HCT116 (cell line): ENCODE measurements around the gene SYT7. TPM values are rescaled to one million over a fixed set of nuclear protein-coding genes. Genes with fewer than 3 reads are reported as not detected.

Source experiments
- ATAC-seq: fragments of 200-7000 bp; cut with Tn5 transposase; 2 replicates; pipeline ENCODE4 v1.9.1; 2020; ENCODE audit warnings: mild to moderate bottlenecking, moderate library complexity
- BruUV-seq: library from RNA; stranded (reverse); fragments of 400-500 nt; replicated peaks from 2 replicates; lab custom pipeline; 2021; lab: Mats Ljungman, UMichigan
- CTCF ChIA-PET: fragments of 300-600 bp; sonication (Branson Sonifier 250); formaldehyde crosslinking; loops from one replicate; lab custom pipeline; 2021; ENCODE audit warnings: antibody characterized with exemption; lab: Charles Lee
- POLR2A ChIA-PET: fragments of 300-600, 350-600 bp; sonication (Branson Sonifier 250); formaldehyde crosslinking; loops from one replicate; lab custom pipeline; 2021; ENCODE audit warnings: antibody characterized with exemption; lab: Charles Lee
- RAD21 ChIA-PET, 2 experiments: fragments of 300-600 bp; sonication (Branson Sonifier 250); formaldehyde crosslinking; loops; one replicate each; lab custom pipeline; 2023; ENCODE audit warnings: low total read pairs in 2 of 2; ENCODE audit not compliant: uncharacterized antibody in 2 of 2, unreplicated experiment in 2 of 2, low non-redundant PET in 1 of 2; lab: Charles Lee
- DNase-seq: peaks from one replicate; pipeline ENCODE4 v3.0.0-alpha.2; 2010; ENCODE audit warnings: low read depth, low spot score
- H2AFZ ChIP-seq: fragments of 200-600 bp; shearing (Covaris generic), sonication (generic); 2 replicates; pipeline ENCODE4 v1.6.1; 2017; ENCODE audit warnings: low read depth, mixed run types, mixed read lengths, antibody characterized with exemption, low read length; ENCODE audit not compliant: poor library complexity, severe bottlenecking
- H3K27ac ChIP-seq: 2 replicates; pipeline ENCODE4 v1.5.1; 2012; ENCODE audit warnings: low read depth, low read length
- H3K27me3 ChIP-seq: fragments of 200-600 bp; sonication (generic); 2 replicates; pipeline ENCODE4 v1.6.1; 2016; ENCODE audit warnings: mixed run types, low read length, mixed read lengths; ENCODE audit not compliant: insufficient read depth
- H3K36me3 ChIP-seq, 2 experiments: fragments of 200-500 bp in 1 of 2; fragments of 200-600 bp in 1 of 2; sonication (Bioruptor generic) in 1 of 2; sonication (generic) in 1 of 2; 2 replicates each; pipeline versions ENCODE4 v1.5.1 to v1.6.1; 2014 to 2016; ENCODE audit warnings: low read length in 2 of 2, inconsistent platforms in 1 of 2, mixed read lengths in 1 of 2, mixed run types in 1 of 2; ENCODE audit not compliant: insufficient read depth in 2 of 2, control insufficient read depth in 1 of 2
- H3K4me1 ChIP-seq, 2 experiments: fragments of 200-600 bp in 1 of 2; sonication (generic) in 1 of 2; 2 replicates each; pipeline versions ENCODE4 v1.5.1 to v1.6.1; 2012 to 2017; ENCODE audit warnings: low read length in 2 of 2, inconsistent platforms in 1 of 2, mild to moderate bottlenecking in 1 of 2, mixed read lengths in 1 of 2, mixed run types in 1 of 2, moderate library complexity in 1 of 2; ENCODE audit not compliant: insufficient read depth in 2 of 2, control insufficient read depth in 1 of 2
- H3K4me2 ChIP-seq: fragments of 200-600 bp; sonication (generic); 2 replicates; pipeline ENCODE4 v1.6.1; 2017; ENCODE audit warnings: mixed run types, low read length, mixed read lengths
- H3K4me3 ChIP-seq, 2 experiments: fragments of 200-600 bp in 1 of 2; sonication (generic) in 1 of 2; replicated peaks in 1 of 2; 2 replicates each; pipeline ENCODE4 v1.5.1; 2011 to 2016; ENCODE audit warnings: low read length in 2 of 2, control low read depth in 1 of 2, low read depth in 1 of 2, mild to moderate bottlenecking in 1 of 2, mixed read lengths in 1 of 2, mixed run types in 1 of 2
- H3K79me2 ChIP-seq: fragments of 200-600 bp; sonication (generic); 2 replicates; pipeline ENCODE4 v1.6.1; 2017; ENCODE audit warnings: mild to moderate bottlenecking, mixed run types, low read length, moderate library complexity, mixed read lengths; ENCODE audit not compliant: insufficient read depth
- H3K9ac ChIP-seq: fragments of 200-600 bp; sonication (generic); 2 replicates; pipeline ENCODE4 v1.6.1; 2016; ENCODE audit warnings: low read length, mixed read lengths
- H3K9me2 ChIP-seq: fragments of 200-600 bp; sonication (generic), shearing (Covaris generic); 2 replicates; pipeline ENCODE4 v1.6.1; 2017; ENCODE audit warnings: mixed run types, mild to moderate bottlenecking, moderate library complexity; ENCODE audit not compliant: insufficient read depth
- H3K9me3 ChIP-seq, 2 experiments: fragments of 200-500 bp in 1 of 2; fragments of 200-600 bp in 1 of 2; sonication (Bioruptor generic) in 1 of 2; sonication (generic) in 1 of 2; 2 replicates each; pipeline ENCODE4 v1.6.1; 2014 to 2017; ENCODE audit warnings: low read length in 2 of 2, mixed read lengths in 2 of 2, inconsistent platforms in 1 of 2, low read depth in 1 of 2, mild to moderate bottlenecking in 1 of 2, mixed run types in 1 of 2, moderate library complexity in 1 of 2; ENCODE audit not compliant: control insufficient read depth in 1 of 2, insufficient read depth in 1 of 2
- H4K20me1 ChIP-seq: fragments of 200-600 bp; sonication (generic), shearing (Covaris generic); 2 replicates; pipeline ENCODE4 v1.6.1; 2017; ENCODE audit warnings: mixed run types, mild to moderate bottlenecking, moderate library complexity; ENCODE audit not compliant: insufficient read depth
- CBX3 ChIP-seq: IDR thresholded peaks from 2 replicates; pipeline ENCODE4 v1.6.1; 2012; ENCODE audit warnings: low read depth
- EGR1 ChIP-seq: IDR thresholded peaks from 2 replicates; pipeline ENCODE4 v1.6.1; 2012; ENCODE audit warnings: low read depth
- ELF1 ChIP-seq: IDR thresholded peaks from 2 replicates; pipeline ENCODE4 v1.6.1; 2012; ENCODE audit warnings: low read depth, borderline replicate concordance
- EZH2 ChIP-seq: fragments of 200-600 bp; sonication (generic); IDR thresholded peaks from 2 replicates; pipeline ENCODE4 v1.6.1; 2017; ENCODE audit warnings: antibody characterized with exemption, mixed run types
- EZH2phosphoT487 ChIP-seq: fragments of 200-600 bp; IDR thresholded peaks from 2 replicates; pipeline ENCODE4 v1.6.1; 2018; ENCODE audit warnings: antibody characterized with exemption, borderline replicate concordance
- JUND ChIP-seq: IDR thresholded peaks from 2 replicates; pipeline ENCODE4 v1.6.1; 2012
- POLR2A ChIP-seq: IDR thresholded peaks from 2 replicates; pipeline ENCODE4 v1.7.0; 2011; ENCODE audit warnings: borderline replicate concordance; ENCODE audit not compliant: insufficient read depth, insufficient read length; ENCODE audit errors: extremely low read depth
- POLR2AphosphoS5 ChIP-seq: IDR thresholded peaks from 2 replicates; pipeline ENCODE4 v1.6.1; 2011; ENCODE audit warnings: mild to moderate bottlenecking, low read depth, low read length, moderate library complexity
- SP1 ChIP-seq: IDR thresholded peaks from 2 replicates; pipeline ENCODE4 v1.6.1; 2012; ENCODE audit warnings: low read depth
- TCF7L2 ChIP-seq: IDR thresholded peaks from 2 replicates; pipeline ENCODE4 v1.7.0; 2011; ENCODE audit warnings: borderline replicate concordance, inconsistent platforms; ENCODE audit not compliant: insufficient read depth, insufficient read length; ENCODE audit errors: extremely low read depth
- YY1 ChIP-seq: IDR thresholded peaks from 2 replicates; pipeline ENCODE4 v1.6.1; 2011; ENCODE audit warnings: low read length, low read depth, moderate library complexity, mild to moderate bottlenecking; ENCODE audit not compliant: insufficient replicate concordance; ENCODE audit errors: extremely low read depth
- ZNF274 ChIP-seq: fragments of 200-500 bp; sonication (Bioruptor generic); IDR thresholded peaks from 2 replicates; pipeline ENCODE4 v1.6.1; 2014; ENCODE audit warnings: mild to moderate bottlenecking, low read depth, low read length, inconsistent platforms
- intact Hi-C: fragments of 100-400 bp; cut with micrococcal nuclease; formaldehyde crosslinking; loops from 2 replicates; pipeline ENCODE4 v1.10.0; 2022
- total RNA-seq: library from RNA; stranded (reverse); gene quantifications from one replicate; pipeline ENCODE4 v1.2.1, GENCODE V29; 2021; ENCODE audit not compliant: unreplicated experiment
- TF ChIP-seq, protein P1 (sequence below): IDR thresholded peaks from 2 replicates; pipeline ENCODE4 v1.6.1; 2012; ENCODE audit warnings: low read depth
- TF ChIP-seq, protein P2 (sequence below): IDR thresholded peaks from 2 replicates; pipeline ENCODE4 v1.6.1; 2012

SYT7 gene
- total RNA-seq, 1 experiment from 2014 or later, result 27.4 TPM

DNA sequence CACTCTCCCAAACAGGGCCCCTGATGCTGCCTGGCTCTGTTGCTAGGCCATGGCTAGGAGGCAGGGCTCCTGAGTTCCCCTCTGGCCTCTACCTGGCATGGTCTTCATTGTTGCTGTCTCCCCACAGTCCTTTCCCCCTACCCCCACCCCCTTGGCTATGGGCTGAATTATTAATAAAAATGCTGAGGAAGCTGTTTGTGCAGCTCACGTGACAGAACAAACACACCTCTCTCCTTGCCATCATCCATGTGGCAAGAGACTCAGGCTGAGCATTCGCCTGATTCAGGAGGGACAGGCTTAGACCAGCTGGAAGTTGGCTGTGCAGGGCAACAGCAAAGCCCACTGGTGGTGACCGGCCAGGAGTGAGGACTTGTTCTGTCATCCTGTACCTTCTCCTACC lies 4.2 kb upstream of the SYT7 start:
- Histone ChIP-seq H3K4me2 (no peak overlapping the region), H3K27me3 (no peaks in the 10 kb centered on the region), H3K4me3 (no peak overlapping the region), H3K4me1 (peaks cover 37 to 57% of the 10 kb centered on the region in 2 experiments), H3K27ac (no peak overlapping the region), H3K79me2 (no peaks in the 10 kb centered on the region), H3K9me2 (no peaks in the 10 kb centered on the region), H3K36me3 (no peaks in the 10 kb centered on the region), H3K9me3 (no peaks in the 10 kb centered on the region), H4K20me1 (no peaks in the 10 kb centered on the region), H3K9ac (no peak overlapping the region), H2AFZ (no peak overlapping the region)
- DNase-seq (no peak), ATAC-seq (no peak)
- no TSS peak for BruUV-seq
- POLR2A ChIA-PET, result no interaction called here
- RAD21 ChIA-PET, result interaction anchor here in 1 of 2 experiments (0.6 kb wide), 1 partner anchor 49 kb away, joined by 4 read pairs; no protein-coding TSS in a partner anchor
- intact Hi-C loops, result no loop called here
- CTCF ChIA-PET, result no interaction called here
- TF ChIP-seq POLR2AphosphoS5 (no peak), POLR2A (no peak), CBX3 (no peak), ELF1 (no peak), EZH2phosphoT487 (no peak), ZNF274 (no peak), EGR1 (no peak), EZH2 (no peak), SP1 (no peak), JUND (no peak), TCF7L2 (no peak), YY1 (no peak)
- TF ChIP-seq, protein P1, sequence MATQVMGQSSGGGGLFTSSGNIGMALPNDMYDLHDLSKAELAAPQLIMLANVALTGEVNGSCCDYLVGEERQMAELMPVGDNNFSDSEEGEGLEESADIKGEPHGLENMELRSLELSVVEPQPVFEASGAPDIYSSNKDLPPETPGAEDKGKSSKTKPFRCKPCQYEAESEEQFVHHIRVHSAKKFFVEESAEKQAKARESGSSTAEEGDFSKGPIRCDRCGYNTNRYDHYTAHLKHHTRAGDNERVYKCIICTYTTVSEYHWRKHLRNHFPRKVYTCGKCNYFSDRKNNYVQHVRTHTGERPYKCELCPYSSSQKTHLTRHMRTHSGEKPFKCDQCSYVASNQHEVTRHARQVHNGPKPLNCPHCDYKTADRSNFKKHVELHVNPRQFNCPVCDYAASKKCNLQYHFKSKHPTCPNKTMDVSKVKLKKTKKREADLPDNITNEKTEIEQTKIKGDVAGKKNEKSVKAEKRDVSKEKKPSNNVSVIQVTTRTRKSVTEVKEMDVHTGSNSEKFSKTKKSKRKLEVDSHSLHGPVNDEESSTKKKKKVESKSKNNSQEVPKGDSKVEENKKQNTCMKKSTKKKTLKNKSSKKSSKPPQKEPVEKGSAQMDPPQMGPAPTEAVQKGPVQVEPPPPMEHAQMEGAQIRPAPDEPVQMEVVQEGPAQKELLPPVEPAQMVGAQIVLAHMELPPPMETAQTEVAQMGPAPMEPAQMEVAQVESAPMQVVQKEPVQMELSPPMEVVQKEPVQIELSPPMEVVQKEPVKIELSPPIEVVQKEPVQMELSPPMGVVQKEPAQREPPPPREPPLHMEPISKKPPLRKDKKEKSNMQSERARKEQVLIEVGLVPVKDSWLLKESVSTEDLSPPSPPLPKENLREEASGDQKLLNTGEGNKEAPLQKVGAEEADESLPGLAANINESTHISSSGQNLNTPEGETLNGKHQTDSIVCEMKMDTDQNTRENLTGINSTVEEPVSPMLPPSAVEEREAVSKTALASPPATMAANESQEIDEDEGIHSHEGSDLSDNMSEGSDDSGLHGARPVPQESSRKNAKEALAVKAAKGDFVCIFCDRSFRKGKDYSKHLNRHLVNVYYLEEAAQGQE, result no peak
- TF ChIP-seq, protein P2, sequence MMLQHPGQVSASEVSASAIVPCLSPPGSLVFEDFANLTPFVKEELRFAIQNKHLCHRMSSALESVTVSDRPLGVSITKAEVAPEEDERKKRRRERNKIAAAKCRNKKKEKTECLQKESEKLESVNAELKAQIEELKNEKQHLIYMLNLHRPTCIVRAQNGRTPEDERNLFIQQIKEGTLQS, result no peak
- TF ChIP-seq, all 23 proteins: peak for 0
